ENCODE data around the gene TOM1. TPM values are rescaled to one million over a fixed set of nuclear protein-coding genes. Genes with fewer than 3 reads are reported as not detected.
A peak's percentile ranks its signal among the peaks of the same experiment; 100 is the strongest.

The TOM1 gene
- total RNA-seq, 2 experiments from 2014 or later, result 16.2 to 20.0 TPM

- POLR2A ChIA-PET, result interaction anchor here (1.0 kb wide), 1 partner anchor 12 kb away, joined by 3 read pairs; no protein-coding TSS in a partner anchor
- CTCF ChIA-PET, result no interaction called here
- Mint-ChIP-seq H3K27me3 (no peaks in the 10 kb centered on the region), H3K36me3 (ENCODE audit: low read depth) (no peaks in the 10 kb centered on the region), H3K27ac (peak overlapping the region; percentile 17), H3K9me3 (no peaks in the 10 kb centered on the region), H3K4me1 (ENCODE audit: low read depth) (peaks cover 42% of the 10 kb centered on the region), H3K4me3 (no peak overlapping the region)
- TF ChIP-seq, protein P1, sequence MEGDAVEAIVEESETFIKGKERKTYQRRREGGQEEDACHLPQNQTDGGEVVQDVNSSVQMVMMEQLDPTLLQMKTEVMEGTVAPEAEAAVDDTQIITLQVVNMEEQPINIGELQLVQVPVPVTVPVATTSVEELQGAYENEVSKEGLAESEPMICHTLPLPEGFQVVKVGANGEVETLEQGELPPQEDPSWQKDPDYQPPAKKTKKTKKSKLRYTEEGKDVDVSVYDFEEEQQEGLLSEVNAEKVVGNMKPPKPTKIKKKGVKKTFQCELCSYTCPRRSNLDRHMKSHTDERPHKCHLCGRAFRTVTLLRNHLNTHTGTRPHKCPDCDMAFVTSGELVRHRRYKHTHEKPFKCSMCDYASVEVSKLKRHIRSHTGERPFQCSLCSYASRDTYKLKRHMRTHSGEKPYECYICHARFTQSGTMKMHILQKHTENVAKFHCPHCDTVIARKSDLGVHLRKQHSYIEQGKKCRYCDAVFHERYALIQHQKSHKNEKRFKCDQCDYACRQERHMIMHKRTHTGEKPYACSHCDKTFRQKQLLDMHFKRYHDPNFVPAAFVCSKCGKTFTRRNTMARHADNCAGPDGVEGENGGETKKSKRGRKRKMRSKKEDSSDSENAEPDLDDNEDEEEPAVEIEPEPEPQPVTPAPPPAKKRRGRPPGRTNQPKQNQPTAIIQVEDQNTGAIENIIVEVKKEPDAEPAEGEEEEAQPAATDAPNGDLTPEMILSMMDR (IDR thresholded peaks at IDR 0.05), result no peak
- ATAC-seq, result no peak
- DNase-seq, result no peak
- intact Hi-C loops (cut with micrococcal nuclease), result no loop called here
Observed at GRCh38 chr22:35314161-35314942, 14.7 kb downstream of the TOM1 start.

- intact Hi-C loops (cut with micrococcal nuclease), result no loop called here
- TF ChIP-seq, protein P1 (IDR thresholded peaks at IDR 0.05), result no peak
- ChIA-PET CTCF (no interaction called here), POLR2A (no interaction called here)
- no peaks in the 10 kb centered on the region for H3K36me3 Mint-ChIP-seq (ENCODE audit: low read depth)
- H3K9me3 Mint-ChIP-seq, result no peaks in the 10 kb centered on the region
- no peak overlapping the region for H3K4me3 Mint-ChIP-seq
- H3K4me1 Mint-ChIP-seq (ENCODE audit: low read depth), result peaks cover 35% of the 10 kb centered on the region
- DNase-seq, result no peak
- no peak overlapping the region for H3K27ac Mint-ChIP-seq
- no peak for ATAC-seq
- no peaks in the 10 kb centered on the region for H3K27me3 Mint-ChIP-seq
Observed at GRCh38 chr22:35315141-35315854, 15.6 kb downstream of the TOM1 start.

DNA sequence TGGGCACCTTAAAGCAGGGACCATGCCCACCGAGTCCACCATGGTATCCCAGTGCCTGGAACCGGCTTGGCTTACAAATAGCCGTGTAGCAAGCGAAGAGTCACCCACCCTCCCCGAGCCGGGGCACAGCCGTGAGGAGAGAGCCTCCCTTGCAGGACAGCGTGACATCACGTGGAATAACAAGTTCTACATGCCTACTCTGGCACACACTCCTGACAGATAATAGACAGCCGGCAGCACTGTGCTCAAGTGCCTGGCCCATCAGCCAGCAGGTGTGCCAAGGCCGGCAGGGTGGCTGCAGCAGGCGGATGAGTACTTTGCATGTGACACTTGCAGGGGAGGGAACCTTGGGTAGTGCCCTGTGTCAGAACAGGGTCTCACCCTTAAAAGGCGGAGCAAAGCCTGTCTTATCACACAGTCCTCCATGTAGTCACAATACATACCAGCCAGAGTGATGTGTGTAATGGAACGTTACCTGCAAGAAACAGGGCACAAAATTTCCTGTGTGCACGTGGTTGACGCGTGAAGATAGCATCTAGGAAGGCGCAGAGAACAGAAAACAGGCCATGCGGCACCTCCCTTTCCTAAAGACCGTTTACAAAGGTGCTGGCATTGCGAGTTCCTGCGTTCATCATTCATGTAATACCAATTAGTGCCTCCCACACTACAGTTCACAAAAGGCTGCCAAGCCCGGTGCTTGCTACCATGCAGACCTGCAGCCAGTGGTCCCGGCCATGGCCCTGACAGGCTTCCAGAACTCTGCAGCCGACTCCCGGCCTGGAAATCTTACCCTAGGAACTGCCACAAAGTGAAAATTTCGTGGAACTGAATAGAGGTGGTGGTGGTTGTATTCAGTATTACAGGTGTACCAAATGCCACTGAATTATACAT lies 16.4 kb downstream of the TOM1 start:
- Mint-ChIP-seq H3K27me3 (no peaks in the 10 kb centered on the region), H3K36me3 (ENCODE audit: low read depth) (no peaks in the 10 kb centered on the region), H3K4me3 (no peak overlapping the region), H3K4me1 (ENCODE audit: low read depth) (peaks cover 27% of the 10 kb centered on the region), H3K27ac (no peak overlapping the region), H3K9me3 (no peaks in the 10 kb centered on the region)
- TF ChIP-seq, protein P1 (IDR thresholded peaks at IDR 0.05), result no peak
- POLR2A ChIA-PET, result no interaction called here
- ATAC-seq, result no peak
- no peak for DNase-seq
- intact Hi-C loops (cut with micrococcal nuclease), result no loop called here
- CTCF ChIA-PET, result no interaction called here

GRCh38 chr22:35316751-35317150 lies 17.1 kb downstream of the TOM1 start:
- H3K4me1 Mint-ChIP-seq (ENCODE audit: low read depth), result peaks cover 21% of the 10 kb centered on the region
- H3K36me3 Mint-ChIP-seq (ENCODE audit: low read depth), result no peaks in the 10 kb centered on the region
- CTCF ChIA-PET, result no interaction called here
- POLR2A ChIA-PET, result interaction anchor here (1.0 kb wide), 1 partner anchor 17 kb away, joined by 4 read pairs; the partner anchor contains the start of gene TOM1
- no peaks in the 10 kb centered on the region for H3K27me3 Mint-ChIP-seq
- no peaks in the 10 kb centered on the region for H3K9me3 Mint-ChIP-seq
- intact Hi-C loops (cut with micrococcal nuclease), result no loop called here
- no peak for ATAC-seq
- no peak for DNase-seq
- no peak overlapping the region for H3K27ac Mint-ChIP-seq
- TF ChIP-seq, protein P1 (IDR thresholded peaks at IDR 0.05), result no peak
- H3K4me3 Mint-ChIP-seq, result no peak overlapping the region

All from activated CD8-positive, alpha-beta T cell treated with anti-CD3 and anti-CD28 coated beads for 36 hours (primary cell).